ENCODE data around the gene ESRRA. TPM values are rescaled to one million over a fixed set of nuclear protein-coding genes. Genes with fewer than 3 reads are reported as not detected.

ESRRA gene
- total and polyA plus RNA-seq, 10 of the 15 experiments (the other 5 are each of a cell fraction or from before 2014, with no cell fraction given) = 0.32 to 48.9 (median 12.6) TPM

GRCh38 chr11:64269540-64270220 is 35.6 kb upstream of the ESRRA start (continued):
- no peak for TF ChIP-seq KAT2A (conservative IDR thresholded peaks at IDR 0.05; ENCODE audit: control insufficient read depth, low read depth, low read length)
- TF ChIP-seq, protein P1, sequence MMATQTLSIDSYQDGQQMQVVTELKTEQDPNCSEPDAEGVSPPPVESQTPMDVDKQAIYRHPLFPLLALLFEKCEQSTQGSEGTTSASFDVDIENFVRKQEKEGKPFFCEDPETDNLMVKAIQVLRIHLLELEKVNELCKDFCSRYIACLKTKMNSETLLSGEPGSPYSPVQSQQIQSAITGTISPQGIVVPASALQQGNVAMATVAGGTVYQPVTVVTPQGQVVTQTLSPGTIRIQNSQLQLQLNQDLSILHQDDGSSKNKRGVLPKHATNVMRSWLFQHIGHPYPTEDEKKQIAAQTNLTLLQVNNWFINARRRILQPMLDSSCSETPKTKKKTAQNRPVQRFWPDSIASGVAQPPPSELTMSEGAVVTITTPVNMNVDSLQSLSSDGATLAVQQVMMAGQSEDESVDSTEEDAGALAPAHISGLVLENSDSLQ (IDR thresholded peaks at IDR 0.05) = peak; percentile 53
- TF ChIP-seq, protein P2, sequence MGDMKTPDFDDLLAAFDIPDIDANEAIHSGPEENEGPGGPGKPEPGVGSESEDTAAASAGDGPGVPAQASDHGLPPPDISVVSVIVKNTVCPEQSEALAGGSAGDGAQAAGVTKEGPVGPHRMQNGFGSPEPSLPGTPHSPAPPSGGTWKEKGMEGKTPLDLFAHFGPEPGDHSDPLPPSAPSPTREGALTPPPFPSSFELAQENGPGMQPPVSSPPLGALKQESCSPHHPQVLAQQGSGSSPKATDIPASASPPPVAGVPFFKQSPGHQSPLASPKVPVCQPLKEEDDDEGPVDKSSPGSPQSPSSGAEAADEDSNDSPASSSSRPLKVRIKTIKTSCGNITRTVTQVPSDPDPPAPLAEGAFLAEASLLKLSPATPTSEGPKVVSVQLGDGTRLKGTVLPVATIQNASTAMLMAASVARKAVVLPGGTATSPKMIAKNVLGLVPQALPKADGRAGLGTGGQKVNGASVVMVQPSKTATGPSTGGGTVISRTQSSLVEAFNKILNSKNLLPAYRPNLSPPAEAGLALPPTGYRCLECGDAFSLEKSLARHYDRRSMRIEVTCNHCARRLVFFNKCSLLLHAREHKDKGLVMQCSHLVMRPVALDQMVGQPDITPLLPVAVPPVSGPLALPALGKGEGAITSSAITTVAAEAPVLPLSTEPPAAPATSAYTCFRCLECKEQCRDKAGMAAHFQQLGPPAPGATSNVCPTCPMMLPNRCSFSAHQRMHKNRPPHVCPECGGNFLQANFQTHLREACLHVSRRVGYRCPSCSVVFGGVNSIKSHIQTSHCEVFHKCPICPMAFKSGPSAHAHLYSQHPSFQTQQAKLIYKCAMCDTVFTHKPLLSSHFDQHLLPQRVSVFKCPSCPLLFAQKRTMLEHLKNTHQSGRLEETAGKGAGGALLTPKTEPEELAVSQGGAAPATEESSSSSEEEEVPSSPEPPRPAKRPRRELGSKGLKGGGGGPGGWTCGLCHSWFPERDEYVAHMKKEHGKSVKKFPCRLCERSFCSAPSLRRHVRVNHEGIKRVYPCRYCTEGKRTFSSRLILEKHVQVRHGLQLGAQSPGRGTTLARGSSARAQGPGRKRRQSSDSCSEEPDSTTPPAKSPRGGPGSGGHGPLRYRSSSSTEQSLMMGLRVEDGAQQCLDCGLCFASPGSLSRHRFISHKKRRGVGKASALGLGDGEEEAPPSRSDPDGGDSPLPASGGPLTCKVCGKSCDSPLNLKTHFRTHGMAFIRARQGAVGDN (IDR thresholded peaks at IDR 0.05) = no peak
- 0 out of 2 replicates have a peak, but pooled peaks have one; percentile 39 for TF ChIP-seq TBL1XR1 (IDR thresholded peaks at IDR 0.05; ENCODE audit: low read depth, low read length)
- TF ChIP-seq E2F8 (IDR thresholded peaks at IDR 0.05; ENCODE audit: low read depth, partially characterized antibody) = peak; percentile 97
- TF ChIP-seq ETV6 (conservative IDR thresholded peaks at IDR 0.05 in 1 of 2, IDR thresholded peaks at IDR 0.05 in 1 of 2; ENCODE audit: borderline replicate concordance in 1 of 2, low read depth in 1 of 2) = peak in 1 of 2 experiments; percentile 59; a peak in 2 of 4 replicates
- TF ChIP-seq, protein P3, sequence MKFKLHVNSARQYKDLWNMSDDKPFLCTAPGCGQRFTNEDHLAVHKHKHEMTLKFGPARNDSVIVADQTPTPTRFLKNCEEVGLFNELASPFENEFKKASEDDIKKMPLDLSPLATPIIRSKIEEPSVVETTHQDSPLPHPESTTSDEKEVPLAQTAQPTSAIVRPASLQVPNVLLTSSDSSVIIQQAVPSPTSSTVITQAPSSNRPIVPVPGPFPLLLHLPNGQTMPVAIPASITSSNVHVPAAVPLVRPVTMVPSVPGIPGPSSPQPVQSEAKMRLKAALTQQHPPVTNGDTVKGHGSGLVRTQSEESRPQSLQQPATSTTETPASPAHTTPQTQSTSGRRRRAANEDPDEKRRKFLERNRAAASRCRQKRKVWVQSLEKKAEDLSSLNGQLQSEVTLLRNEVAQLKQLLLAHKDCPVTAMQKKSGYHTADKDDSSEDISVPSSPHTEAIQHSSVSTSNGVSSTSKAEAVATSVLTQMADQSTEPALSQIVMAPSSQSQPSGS (IDR thresholded peaks at IDR 0.05; ENCODE audit: low read length) = no peak
- TF ChIP-seq ATF7 (IDR thresholded peaks at IDR 0.05; ENCODE audit: low read depth) = peak; percentile 83
- peak; percentile 97 for TF ChIP-seq MTA2 (IDR thresholded peaks at IDR 0.05; ENCODE audit: low read depth)
- no peak for TF ChIP-seq MEF2B (IDR thresholded peaks at IDR 0.05; ENCODE audit: partially characterized antibody, poor library complexity, severe bottlenecking)
- TF ChIP-seq POLR2AphosphoS2 (IDR thresholded peaks at IDR 0.05; ENCODE audit: low read depth, low read length) = peak; percentile 88
- peak; percentile 83 for TF ChIP-seq RUNX3 (IDR thresholded peaks at IDR 0.05; ENCODE audit: low read length)
- TF ChIP-seq ZBED1 (IDR thresholded peaks at IDR 0.05; ENCODE audit: borderline replicate concordance) = peak; percentile 83
- no peak for TF ChIP-seq PAX5 (IDR thresholded peaks at IDR 0.05; ENCODE audit: borderline replicate concordance, low read depth, low read length)
- no peak for TF ChIP-seq ASH2L (IDR thresholded peaks at IDR 0.05; ENCODE audit: borderline replicate concordance, low read depth)
- TF ChIP-seq, protein P4, sequence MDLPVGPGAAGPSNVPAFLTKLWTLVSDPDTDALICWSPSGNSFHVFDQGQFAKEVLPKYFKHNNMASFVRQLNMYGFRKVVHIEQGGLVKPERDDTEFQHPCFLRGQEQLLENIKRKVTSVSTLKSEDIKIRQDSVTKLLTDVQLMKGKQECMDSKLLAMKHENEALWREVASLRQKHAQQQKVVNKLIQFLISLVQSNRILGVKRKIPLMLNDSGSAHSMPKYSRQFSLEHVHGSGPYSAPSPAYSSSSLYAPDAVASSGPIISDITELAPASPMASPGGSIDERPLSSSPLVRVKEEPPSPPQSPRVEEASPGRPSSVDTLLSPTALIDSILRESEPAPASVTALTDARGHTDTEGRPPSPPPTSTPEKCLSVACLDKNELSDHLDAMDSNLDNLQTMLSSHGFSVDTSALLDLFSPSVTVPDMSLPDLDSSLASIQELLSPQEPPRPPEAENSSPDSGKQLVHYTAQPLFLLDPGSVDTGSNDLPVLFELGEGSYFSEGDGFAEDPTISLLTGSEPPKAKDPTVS (IDR thresholded peaks at IDR 0.05; ENCODE audit: low read depth, low read length) = no peak
- peak; percentile 86 for TF ChIP-seq SREBF1 (IDR thresholded peaks at IDR 0.05; ENCODE audit: low read length)
- no peak for TF ChIP-seq RFX5 (IDR thresholded peaks at IDR 0.05; ENCODE audit: low read depth, low read length)
- TF ChIP-seq CREB1 (IDR thresholded peaks at IDR 0.05; ENCODE audit: low read depth) = peak; percentile 86
